GM12878 (cell line): ENCODE results near the gene SUSD1. TPM values are rescaled to one million over a fixed set of nuclear protein-coding genes. Genes with fewer than 3 reads are reported as not detected.
"Not testable (repeated sequence)": the region's sequence is repeated elsewhere in the genome, so short reads cannot be mapped to it uniquely, and the experiment has no call there.

Experiments used
- ATAC-seq: fragments of 200-7000 bp; cut with Tn5 transposase; 3 replicates; pipeline ENCODE4 v1.9.1; 2020; ENCODE audit warnings: mild to moderate bottlenecking, moderate library complexity
- BruUV-seq: library from RNA; stranded (reverse); fragments of 400-500 nt; replicated peaks from 2 replicates; lab custom pipeline; 2021; lab: Mats Ljungman, UMichigan
- CTCF ChIA-PET: fragments of 300-600 bp; sonication (Branson Sonifier 250); formaldehyde crosslinking; extraction: SDS; loops from one replicate; lab custom pipeline; 2021; ENCODE audit warnings: inconsistent platforms; lab: Yijun Ruan, JAX
- POLR2A ChIA-PET: fragments of 350-600 bp; formaldehyde crosslinking; extraction: SDS; loops from one replicate; lab custom pipeline; 2021; ENCODE audit warnings: inconsistent platforms; lab: Charles Lee
- RAD21 ChIA-PET: fragments of 300-600 bp; sonication (Branson Sonifier 250); formaldehyde crosslinking; loops from one replicate; lab custom pipeline; 2023; ENCODE audit warnings: antibody characterized with exemption; ENCODE audit not compliant: unreplicated experiment; lab: Charles Lee
- SMC1A ChIA-PET: fragments of 300-600 bp; sonication (Branson Sonifier 250); formaldehyde crosslinking; loops from one replicate; lab custom pipeline; 2023; ENCODE audit not compliant: unreplicated experiment, uncharacterized antibody; lab: Charles Lee
- DNase-seq: peaks from one replicate; pipeline ENCODE4 v3.0.0-alpha.2; 2011; ENCODE audit warnings: low read depth, low spot score
- FAIRE-seq: peaks from 3 replicates; lab custom pipeline; 2011; peaks lifted over from hg19 to GRCh38; lab: Jason Lieb, UNC
- H2AFZ ChIP-seq: 2 replicates; pipeline ENCODE4 v1.6.0; 2011; ENCODE audit warnings: low read depth, low read length, control low read depth; ENCODE audit not compliant: control insufficient read depth
- H3K27ac ChIP-seq: 2 replicates; pipeline ENCODE4 v1.5.1; 2011; ENCODE audit warnings: control low read depth; ENCODE audit not compliant: control insufficient read depth, insufficient read depth
- H3K27me3 ChIP-seq, 2 experiments: replicated peaks in 1 of 2; 2 replicates each; pipeline versions ENCODE4 v1.6.0 to v1.6.1; 2011; ENCODE audit warnings: low read length in 1 of 2; ENCODE audit not compliant: control insufficient read depth in 2 of 2, insufficient read depth in 2 of 2
- H3K36me3 ChIP-seq, 2 experiments: 2 replicates each; pipeline ENCODE4 v1.5.1; 2011; ENCODE audit warnings: low read length in 1 of 2; ENCODE audit not compliant: control insufficient read depth in 2 of 2, insufficient read depth in 2 of 2
- H3K4me1 ChIP-seq: 2 replicates; pipeline ENCODE4 v1.6.1; 2011; ENCODE audit warnings: mild to moderate bottlenecking, low read length, moderate library complexity, mixed read lengths; ENCODE audit not compliant: control insufficient read depth, insufficient read depth
- H3K4me2 ChIP-seq: 2 replicates; pipeline ENCODE4 v1.6.0; 2011; ENCODE audit warnings: control low read depth; ENCODE audit not compliant: control insufficient read depth, insufficient read depth
- H3K4me3 ChIP-seq: fragments of 200-600 bp; sonication (generic); 2 replicates; pipeline ENCODE4 v1.5.1; 2016
- H3K79me2 ChIP-seq: 2 replicates; pipeline ENCODE4 v1.6.0; 2011; ENCODE audit warnings: low read length; ENCODE audit not compliant: control insufficient read depth, insufficient read depth
- H3K9ac ChIP-seq: 2 replicates; pipeline ENCODE4 v1.8.0; 2011; ENCODE audit warnings: low read length, control low read depth, mixed read lengths; ENCODE audit not compliant: control insufficient read depth, insufficient read depth
- H3K9me3 ChIP-seq: replicated peaks from 3 replicates; pipeline ENCODE4 v1.5.1; 2011; ENCODE audit warnings: mild to moderate bottlenecking, low read length; ENCODE audit not compliant: control insufficient read depth, insufficient read depth
- H4K20me1 ChIP-seq: 2 replicates; pipeline ENCODE4 v1.6.0; 2011; ENCODE audit not compliant: control insufficient read depth, insufficient read depth
- BHLHE40 ChIP-seq, 2 experiments: fragments of 450-650 bp in 1 of 2; IDR thresholded peaks; 2 replicates each; pipeline ENCODE4 v1.6.1; 2011 to 2017; ENCODE audit warnings: low read depth in 2 of 2, borderline replicate concordance in 1 of 2, improper control_type of control experiment in 1 of 2, low read length in 1 of 2, mild to moderate bottlenecking in 1 of 2
- CBX3 ChIP-seq: fragments of 200-600 bp; sonication (generic); IDR thresholded peaks from 2 replicates; pipeline ENCODE4 v1.6.1; 2016; ENCODE audit warnings: low read depth, borderline replicate concordance
- CBX5 ChIP-seq: sonication (generic); IDR thresholded peaks from 2 replicates; pipeline ENCODE4 v1.6.1; 2016; ENCODE audit warnings: low read depth, moderate library complexity, mild to moderate bottlenecking, inconsistent platforms
- CHD4 ChIP-seq: fragments of 200-600 bp; sonication (generic); IDR thresholded peaks from 2 replicates; pipeline ENCODE4 v1.6.1; 2016; ENCODE audit warnings: mild to moderate bottlenecking
- IRF4 ChIP-seq: IDR thresholded peaks from 2 replicates; pipeline ENCODE4 v1.6.1; 2011; ENCODE audit warnings: low read depth, low read length
- MTA2 ChIP-seq: fragments of 450-650 bp; IDR thresholded peaks from 2 replicates; pipeline ENCODE4 v1.6.1; 2016; ENCODE audit warnings: low read depth, mild to moderate bottlenecking, moderate library complexity
- RAD51 ChIP-seq: fragments of 450-650 bp; IDR thresholded peaks from 2 replicates; pipeline ENCODE4 v1.6.1; 2016; ENCODE audit warnings: moderate library complexity, mild to moderate bottlenecking, inconsistent platforms
- SREBF2 ChIP-seq: IDR thresholded peaks from 2 replicates; pipeline ENCODE4 v1.6.1; 2012; ENCODE audit warnings: mild to moderate bottlenecking, low read length
- STAT1 ChIP-seq: fragments of 450-650 bp; conservative IDR thresholded peaks from 2 replicates; pipeline ENCODE4 v1.6.1; 2014; ENCODE audit warnings: antibody characterized with exemption, mild to moderate bottlenecking
- TCF7 ChIP-seq: IDR thresholded peaks from 2 replicates; pipeline ENCODE4 v1.6.1; 2014; ENCODE audit warnings: antibody characterized with exemption, borderline replicate concordance
- YBX1 ChIP-seq: fragments of 450-650 bp; IDR thresholded peaks from 2 replicates; pipeline ENCODE4 v1.6.1; 2016; ENCODE audit warnings: antibody characterized with exemption
- ZNF274 ChIP-seq: IDR thresholded peaks from one replicate; pipeline ENCODE4 v1.8.0; 2011; ENCODE audit not compliant: insufficient read length, insufficient read depth
- ZNF622 ChIP-seq: fragments of 450-650 bp; IDR thresholded peaks from 2 replicates; pipeline ENCODE4 v1.6.1; 2017; ENCODE audit warnings: mild to moderate bottlenecking, inconsistent platforms
- WGBS: methylation state at CpG from one replicate; pipeline ENCODE4 v1.1.6; 2016; ENCODE audit warnings: low lambda C conversion rate; ENCODE audit not compliant: insufficient replicate concordance, insufficient coverage; ENCODE audit errors: missing lambda C conversion rate; 5-methylcytosine and 5-hydroxymethylcytosine counted together
- in situ Hi-C: fragments of 300-500 bp; cut with MboI; formaldehyde crosslinking; loops from 9 replicates; pipeline ENCODE4 v1.14.3; 2018; ENCODE audit warnings: mixed read lengths
- intact Hi-C: fragments of 100-400 bp; cut with micrococcal nuclease; formaldehyde crosslinking; loops from one replicate; pipeline ENCODE4 v1.14.2; 2022; ENCODE audit not compliant: unreplicated experiment
- polyA plus RNA-seq, 11 experiments: library from polyadenylated mRNA; depleted of rRNA in 4 of 11; unstranded in 6 of 11; stranded (reverse) in 5 of 11; fragments of >200 nt; fragmentation: Nextera tagmentation in 4 of 11; fragmentation: Illumina TruSeq in 1 of 11; extraction: Ambion mirVana in 4 of 11; extraction: Trizol in 1 of 11; gene quantifications; 1 replicate in 1 of 11; 2 replicates in 10 of 11; pipeline versions ENCODE4 v1.2.1 to v1.2.3, GENCODE V29; 2011 to 2016; ENCODE audit warnings: inconsistent platforms in 2 of 11, missing spikeins in 2 of 11, low read depth in 1 of 11
- total RNA-seq, 4 experiments: library from RNA; depleted of rRNA in 3 of 4; stranded (reverse); fragments of >200 nt in 3 of 4; fragmentation: Illumina TruSeq in 1 of 4; extraction: Trizol in 1 of 4; gene quantifications; 2 replicates each; pipeline versions ENCODE4 v1.2.1 to v1.2.3, GENCODE V29; 2013 to 2021
- TF ChIP-seq, protein P1 (sequence below): IDR thresholded peaks from 2 replicates; pipeline ENCODE4 v1.6.1; 2012; ENCODE audit warnings: low read depth, low read length, improper control_type of control experiment
- TF ChIP-seq, protein P2 (sequence below): fragments of 450-650 bp; formaldehyde crosslinking; IDR thresholded peaks from 2 replicates; pipeline ENCODE4 v1.4.0; 2022; ENCODE audit warnings: mild to moderate bottlenecking, moderate library complexity

SUSD1 gene
- total and polyA plus RNA-seq, 10 of the 15 experiments (the other 5 are each of a cell fraction or from before 2014, with no cell fraction given) = 6.7 to 20.8 (median 13.2) TPM

DNA sequence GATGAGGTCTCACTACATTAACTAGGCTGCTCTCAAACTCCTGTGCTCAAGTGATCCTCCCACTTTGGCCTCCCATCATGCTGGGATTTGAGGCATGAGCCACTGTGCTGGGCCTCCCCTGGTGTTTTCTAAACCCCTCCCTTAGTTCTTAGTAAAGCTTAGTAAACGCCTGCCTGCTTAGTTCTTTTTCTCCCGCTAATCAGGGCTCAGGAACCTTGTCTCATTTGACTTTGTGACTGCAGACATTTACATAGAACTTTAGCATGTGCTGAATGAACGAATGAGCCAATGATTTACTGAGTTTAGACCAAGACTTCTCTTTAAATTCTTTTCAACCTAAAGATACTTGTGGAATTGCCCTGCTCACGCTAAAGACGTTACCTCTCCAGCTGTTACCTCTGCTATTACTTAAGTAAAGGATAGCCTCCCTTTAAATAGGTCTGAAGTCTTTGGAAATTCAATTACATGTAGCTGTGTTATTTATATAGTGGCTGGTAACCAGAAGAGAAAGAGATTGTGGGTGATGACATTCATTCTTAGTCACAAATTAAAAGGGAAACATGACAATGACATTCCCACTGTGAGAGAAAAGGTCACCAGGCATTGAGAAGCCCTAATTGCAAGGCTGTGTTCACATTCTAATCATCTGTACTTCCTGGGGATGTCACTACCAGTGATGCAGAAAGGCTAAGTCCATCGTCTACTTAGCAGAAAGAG is 18.6 kb upstream of the SUSD1 start (continued):
- TF ChIP-seq CBX3 (no peak), STAT1 (no peak), ZNF274 (no peak), IRF4 (no peak), ZNF622 (no peak), SREBF2 (no peak), MTA2 (no peak), CHD4 (no peak), BHLHE40 (IDR thresholded peaks at IDR 0.05; ENCODE audit: borderline replicate concordance in 1 of 2, low read depth in 2 of 2, low read length in 1 of 2) (no peak), TCF7 (no peak), CBX5 (no peak), RAD51 (no peak), YBX1 (no peak)
- TF ChIP-seq, protein P1, sequence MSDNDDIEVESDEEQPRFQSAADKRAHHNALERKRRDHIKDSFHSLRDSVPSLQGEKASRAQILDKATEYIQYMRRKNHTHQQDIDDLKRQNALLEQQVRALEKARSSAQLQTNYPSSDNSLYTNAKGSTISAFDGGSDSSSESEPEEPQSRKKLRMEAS = no peak
- TF ChIP-seq, protein P2, sequence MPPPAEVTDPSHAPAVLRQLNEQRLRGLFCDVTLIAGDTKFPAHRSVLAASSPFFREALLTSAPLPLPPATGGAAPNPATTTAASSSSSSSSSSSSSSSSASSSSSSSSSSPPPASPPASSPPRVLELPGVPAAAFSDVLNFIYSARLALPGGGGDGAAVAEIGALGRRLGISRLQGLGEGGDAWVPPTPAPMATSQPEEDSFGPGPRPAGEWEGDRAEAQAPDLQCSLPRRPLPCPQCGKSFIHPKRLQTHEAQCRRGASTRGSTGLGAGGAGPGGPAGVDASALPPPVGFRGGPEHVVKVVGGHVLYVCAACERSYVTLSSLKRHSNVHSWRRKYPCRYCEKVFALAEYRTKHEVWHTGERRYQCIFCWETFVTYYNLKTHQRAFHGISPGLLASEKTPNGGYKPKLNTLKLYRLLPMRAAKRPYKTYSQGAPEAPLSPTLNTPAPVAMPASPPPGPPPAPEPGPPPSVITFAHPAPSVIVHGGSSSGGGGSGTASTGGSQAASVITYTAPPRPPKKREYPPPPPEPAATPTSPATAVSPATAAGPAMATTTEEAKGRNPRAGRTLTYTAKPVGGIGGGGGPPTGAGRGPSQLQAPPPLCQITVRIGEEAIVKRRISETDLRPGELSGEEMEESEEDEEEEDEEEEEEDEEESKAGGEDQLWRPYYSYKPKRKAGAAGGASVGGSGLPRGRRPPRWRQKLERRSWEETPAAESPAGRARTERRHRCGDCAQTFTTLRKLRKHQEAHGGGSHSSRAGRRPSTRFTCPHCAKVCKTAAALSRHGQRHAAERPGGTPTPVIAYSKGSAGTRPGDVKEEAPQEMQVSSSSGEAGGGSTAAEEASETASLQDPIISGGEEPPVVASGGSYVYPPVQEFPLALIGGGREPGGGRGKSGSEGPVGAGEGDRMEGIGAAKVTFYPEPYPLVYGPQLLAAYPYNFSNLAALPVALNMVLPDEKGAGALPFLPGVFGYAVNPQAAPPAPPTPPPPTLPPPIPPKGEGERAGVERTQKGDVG = no peak

- H3K4me3 ChIP-seq, in situ Hi-C loops, BruUV-seq, H3K79me2 ChIP-seq, H3K36me3 ChIP-seq, CTCF ChIA-PET, RAD21 ChIA-PET, DNase-seq, POLR2A ChIA-PET, H4K20me1 ChIP-seq, H2AFZ ChIP-seq, SMC1A ChIA-PET, H3K27me3 ChIP-seq, H3K9ac ChIP-seq, H3K4me1 ChIP-seq, H3K27ac ChIP-seq, ATAC-seq, H3K4me2 ChIP-seq, intact Hi-C loops, H3K9me3 ChIP-seq, FAIRE-seq: not testable (repeated sequence)
- 100% methylated on average over 1 of the region's 1 CpG for WGBS
These were observed 15.2 kb upstream of the SUSD1 start for GRCh38 chr9:112190320-112190719.
